ENCODE measurements around the gene SMG7.

SMG7 gene

GRCh38 chr1:183470147-183470960 is 1.9 kb upstream of the SMG7 start:
- DNase-seq: peak; percentile 19

DNA sequence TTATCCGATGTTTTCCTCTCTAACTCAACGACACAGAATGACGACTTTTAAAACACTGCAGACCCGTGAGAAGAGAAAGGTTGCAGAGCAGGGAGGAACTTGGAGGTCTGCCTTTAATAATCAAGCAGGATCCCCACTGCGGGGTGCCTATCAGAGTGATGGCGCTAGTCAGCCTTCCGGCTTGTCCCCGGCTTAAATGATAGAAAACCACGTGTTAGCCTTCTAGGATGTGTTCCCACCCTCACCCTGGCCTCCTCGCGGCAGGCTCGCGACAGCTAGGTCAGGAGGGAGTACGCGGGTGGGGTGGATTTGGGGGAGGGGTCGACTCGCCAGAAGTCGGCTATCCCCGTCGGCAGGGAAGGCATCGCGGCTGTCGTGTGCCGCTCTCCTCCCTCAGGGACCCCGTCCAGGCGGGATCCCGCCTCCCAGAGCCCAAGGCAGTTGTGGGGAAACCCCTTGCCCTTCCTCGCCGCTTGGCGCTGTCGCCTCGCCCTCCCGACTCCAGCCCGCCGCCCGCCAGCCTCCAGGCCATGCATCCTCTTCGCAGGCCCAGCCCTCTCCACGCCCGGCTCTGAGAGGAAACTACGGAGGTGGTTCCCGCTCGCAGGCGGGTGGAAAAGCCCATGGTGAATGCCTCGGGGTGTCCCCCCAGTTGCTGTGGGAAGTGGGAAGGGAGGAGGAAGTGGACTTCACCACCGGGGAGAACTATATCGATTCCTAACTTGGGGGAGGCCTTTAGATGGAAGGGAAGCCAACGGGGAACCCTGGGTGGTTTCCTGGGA is 1.1 kb upstream of the SMG7 start:
- DNase-seq: no peak

DNA sequence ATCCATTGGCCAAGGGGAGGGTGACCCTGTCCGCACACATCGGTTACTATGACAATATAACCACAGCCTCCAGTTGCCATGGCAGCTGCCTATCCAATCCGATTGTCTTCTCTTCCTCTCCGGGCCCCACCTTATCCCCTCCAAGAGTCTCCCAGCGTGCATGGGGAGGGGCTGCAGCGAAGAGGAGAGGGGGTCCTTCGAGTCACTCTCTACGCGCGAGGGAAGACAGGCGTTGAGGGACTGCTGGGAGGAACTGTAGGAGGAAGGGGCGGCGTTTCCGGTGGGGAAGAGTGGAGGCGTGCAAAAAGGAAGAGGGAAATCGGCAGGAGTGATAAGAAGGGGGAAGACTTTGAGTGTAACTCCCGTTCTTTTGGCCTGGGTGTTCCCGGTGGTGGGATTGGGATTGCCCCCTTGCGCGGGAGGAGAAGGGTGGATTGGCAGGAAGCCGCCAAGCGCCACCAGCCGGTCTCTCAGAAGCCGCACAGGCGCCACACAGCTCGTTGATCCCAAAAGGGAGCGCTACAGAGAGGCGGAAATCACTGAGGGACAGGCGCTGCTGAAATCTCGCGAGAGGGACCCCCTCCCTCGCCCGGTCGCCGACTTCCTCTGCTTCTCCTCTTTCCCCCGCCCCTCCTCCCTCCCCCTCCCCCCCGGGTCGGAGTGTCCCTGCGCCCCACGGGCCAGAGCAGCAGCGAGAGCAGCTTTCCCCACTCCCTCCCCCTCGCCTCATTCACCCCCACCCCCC is 384 bp upstream of the SMG7 start:
- peak; percentile 94 for DNase-seq

- DNase-seq: no peak
Observed at GRCh38 chr1:183473217-183473536, 878 bp downstream of the SMG7 start.

DNA sequence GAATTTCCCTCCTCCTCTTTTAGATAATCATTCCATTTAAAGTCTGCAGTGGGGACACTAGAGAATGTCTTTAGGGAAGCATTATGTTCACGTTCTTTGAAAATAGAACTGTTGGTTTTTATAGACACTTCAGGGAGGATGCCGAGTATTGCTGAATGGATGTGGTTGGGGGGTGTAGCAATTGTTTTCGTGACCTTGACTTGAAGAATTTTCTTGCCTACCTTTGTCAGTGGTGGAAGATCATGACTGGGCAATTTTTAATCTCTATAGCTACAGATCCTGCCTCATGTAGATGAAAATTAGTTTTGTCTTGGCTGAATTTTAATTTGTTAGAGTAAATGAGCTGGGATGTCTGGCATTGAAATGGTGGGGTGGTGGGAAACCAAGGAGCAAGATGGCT is 3.8 kb downstream of the SMG7 start:
- no peak for DNase-seq

- DNase-seq: no peak
Observed at GRCh38 chr1:183477986-183478781, 5.9 kb downstream of the SMG7 start.

DNA sequence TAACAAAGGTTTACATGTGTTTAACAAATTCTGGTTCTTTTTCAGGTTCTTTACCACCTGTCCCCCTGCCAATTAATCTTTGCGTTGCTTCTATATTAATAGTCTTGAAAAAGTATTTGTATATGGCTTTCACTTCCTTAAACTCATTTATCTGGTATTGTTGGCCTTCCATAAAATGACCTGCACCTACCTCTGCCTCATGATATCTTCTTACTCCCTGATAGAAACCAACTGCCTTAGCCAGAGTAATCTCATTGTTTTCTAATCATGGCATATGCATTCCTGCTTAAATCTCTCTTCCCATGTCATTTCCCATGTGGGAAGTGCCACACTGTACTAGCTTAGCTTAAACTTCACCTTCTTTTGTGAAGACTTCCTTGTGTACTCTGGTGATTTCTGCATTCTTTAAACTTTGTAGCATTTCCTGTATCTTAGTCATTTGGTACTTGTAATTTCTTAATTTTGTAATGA is 8.7 kb downstream of the SMG7 start:
- DNase-seq: no peak

DNA sequence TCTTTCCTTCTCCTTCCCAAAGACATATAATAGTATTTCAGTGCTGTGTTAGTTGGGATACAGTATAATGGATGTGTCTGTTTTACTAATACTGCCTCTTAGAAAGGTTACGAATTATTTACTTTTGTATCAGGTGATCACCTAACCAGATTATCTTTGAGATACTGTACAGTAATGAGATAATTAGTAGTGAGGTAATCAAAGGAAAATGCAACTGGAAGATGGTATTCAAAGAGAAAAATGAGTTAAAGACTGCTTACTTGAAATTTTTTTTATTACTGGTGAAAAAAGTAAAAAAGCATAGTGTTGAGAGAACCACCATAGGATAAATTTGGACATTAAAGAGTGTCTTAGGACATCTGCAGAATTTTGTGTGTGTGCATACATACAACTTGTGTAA is 10.9 kb downstream of the SMG7 start:
- no peak for DNase-seq

DNA sequence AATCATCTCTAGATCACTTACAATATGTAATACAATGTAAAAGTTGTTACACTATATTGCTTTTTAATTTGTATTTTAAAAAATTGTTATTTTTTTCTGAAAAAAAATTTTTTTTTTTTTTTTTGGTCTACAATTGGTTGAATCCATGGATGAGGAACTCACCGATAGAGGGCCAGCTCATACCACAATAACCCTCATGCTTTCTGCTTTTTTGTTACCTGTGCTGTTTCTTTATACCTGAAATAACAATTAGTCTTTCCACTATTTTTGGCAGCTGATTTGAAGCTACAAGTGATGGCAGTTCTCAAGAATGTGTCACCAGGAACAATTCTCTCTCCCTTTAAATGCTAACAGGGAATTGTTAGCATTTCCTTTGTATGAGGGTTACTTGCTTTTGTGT is 12.0 kb downstream of the SMG7 start:
- DNase-seq: no peak

DNA sequence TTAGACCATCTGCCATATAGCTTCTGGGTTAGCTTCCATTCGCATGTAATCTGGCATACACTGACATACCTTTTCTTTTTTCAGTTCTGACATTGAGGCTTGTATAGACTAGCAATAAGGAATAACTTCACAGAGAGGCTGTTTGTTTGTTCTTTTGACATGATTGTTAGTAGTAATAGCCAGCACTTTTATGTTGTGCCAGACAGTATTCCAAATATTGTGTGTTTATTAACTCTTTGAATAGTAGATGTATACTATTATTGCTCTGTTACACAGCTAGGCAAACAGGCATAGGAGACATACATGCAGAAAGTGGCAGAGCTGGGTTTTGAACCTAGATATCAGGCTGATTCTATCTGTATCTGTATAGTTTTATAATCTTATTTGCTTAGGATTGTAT is 12.6 kb downstream of the SMG7 start:
- no peak for DNase-seq

DNA sequence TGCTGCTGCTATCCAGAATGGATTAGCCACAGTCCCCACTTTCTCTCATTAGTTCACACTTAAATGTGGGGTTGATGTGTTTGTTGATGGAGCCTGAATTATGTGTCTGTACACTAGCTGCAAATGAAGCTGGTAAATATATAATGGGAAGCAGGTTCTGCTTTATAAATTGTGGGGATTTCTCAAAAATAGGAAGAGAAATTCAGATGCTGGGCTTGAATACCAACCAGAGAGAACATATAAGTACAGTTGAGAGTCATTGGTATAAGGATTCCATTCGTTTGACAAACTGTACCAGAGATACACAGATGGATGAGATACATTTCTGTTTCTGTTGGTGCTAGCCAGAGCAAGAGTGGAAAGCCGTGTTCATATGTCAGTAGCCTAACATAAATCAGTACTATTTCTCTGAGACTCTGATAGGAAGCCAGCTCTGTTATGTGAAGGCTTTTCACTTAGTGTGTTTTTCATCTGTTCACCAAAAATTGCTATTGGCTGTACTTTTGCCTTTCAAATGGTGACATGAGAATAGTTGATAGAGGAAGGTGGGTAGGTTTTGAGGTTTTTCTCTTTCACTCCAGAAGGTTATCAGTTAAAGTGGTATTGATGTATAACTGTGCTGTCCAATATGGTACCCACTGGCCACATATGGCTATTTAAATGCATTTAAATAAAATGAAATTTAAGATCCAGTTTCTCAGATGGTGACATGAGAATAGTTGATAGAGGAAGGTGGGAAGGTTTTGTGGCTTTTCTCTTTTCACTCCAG is 15.6 kb downstream of the SMG7 start:
- DNase-seq: no peak

DNA sequence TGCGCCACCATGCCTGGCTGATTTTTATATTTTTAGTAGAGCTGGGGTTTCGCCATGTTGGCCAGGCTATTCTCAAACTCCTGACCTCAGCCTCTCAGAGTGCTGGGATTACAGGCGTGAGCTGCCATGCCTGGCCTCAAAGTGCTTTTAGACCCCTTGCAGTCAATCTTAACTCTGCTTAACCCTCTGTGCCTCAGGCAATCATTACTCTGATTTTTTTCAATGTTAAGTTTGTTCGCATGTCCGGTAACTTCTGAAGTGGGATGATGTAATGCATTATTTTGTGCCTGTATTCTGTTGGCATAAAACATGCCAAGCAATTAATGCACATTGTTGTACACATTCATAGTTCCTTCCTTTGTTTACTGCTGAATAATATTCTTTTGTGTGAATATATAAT is 18.6 kb downstream of the SMG7 start:
- DNase-seq: no peak

GRCh38 chr1:183493540-183494245 is 21.4 kb downstream of the SMG7 start:
- DNase-seq: no peak

DNA sequence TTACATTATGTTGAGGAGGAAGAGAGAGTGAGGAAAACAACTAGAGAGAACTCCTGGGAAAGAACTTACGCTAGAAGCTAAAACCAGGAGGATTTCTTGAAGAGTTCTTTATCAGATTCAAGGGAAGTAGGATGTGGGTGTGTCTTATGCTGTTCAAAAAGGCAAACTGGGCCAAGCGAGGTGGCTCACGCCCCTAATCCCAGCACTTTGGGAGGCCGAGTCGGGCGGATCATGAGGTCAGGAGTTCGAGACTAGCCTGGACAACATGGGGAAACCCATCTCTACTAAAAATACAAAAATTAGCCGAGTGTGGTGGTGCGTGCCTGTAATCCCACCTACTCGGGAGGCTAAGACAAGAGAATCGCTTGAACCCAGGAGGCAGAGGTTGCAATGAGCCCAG is 23.1 kb downstream of the SMG7 start:
- DNase-seq: no peak

- DNase-seq: no peak
Observed at GRCh38 chr1:183497218-183497617, 24.9 kb downstream of the SMG7 start.

DNA sequence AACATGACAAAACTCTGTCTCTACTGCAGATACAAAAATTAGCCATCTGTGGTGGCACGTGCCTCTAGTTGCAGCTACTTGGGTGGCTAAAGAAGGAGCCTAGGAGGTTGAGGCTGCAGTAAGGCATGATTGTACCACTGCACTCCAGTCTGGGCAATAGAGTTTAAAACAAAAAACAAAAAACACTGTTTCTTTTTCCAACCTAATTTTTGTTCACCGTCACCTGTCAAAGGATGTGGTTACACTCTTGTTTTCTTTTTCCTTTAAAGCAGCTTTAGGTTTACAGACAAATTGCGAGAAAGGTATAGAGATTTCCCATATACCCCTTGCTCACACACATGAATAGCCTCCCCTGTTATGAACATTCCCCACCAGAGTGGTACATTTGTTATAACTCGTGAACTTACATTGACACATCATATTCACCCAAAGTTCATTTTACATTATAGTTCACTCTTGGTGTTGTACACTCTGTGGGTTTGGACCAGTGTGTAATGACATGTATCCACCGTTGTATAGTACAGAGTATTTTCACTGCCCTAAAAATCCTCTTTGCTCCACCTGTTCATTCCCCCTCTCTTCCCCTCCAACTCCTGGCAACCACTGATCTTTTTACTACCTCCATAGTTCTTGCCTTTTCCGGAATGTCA is 26.2 kb downstream of the SMG7 start:
- no peak for DNase-seq

DNA sequence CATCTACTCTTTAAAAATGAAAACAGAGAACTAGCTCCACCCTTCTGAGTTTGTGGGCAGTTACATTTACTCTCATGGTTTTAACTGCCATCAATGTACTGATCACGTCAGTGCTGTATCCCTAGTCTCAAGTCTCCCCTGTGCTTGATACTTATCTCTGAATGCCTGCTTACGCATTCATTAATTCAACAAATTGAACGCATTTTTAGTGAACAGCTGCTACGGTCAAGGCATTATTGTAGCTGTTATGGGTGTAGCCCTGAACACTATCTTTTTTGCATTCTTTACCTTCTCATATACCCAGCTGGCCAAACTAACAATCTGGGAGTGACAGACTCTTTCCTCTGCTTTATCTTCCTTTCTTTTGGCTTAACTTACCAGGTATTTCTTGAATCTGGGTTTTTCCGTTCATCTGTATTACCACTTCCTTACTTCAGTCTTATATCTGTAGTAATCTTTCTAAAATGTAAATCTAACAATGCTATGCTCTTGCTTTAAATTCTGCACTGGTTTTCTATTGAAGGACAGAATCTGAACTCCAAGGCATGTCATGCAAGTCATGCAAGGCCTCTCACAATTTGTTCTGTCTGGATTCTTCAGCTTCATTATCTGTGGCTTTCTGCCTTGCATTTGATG is 33.3 kb downstream of the SMG7 start:
- DNase-seq: no peak

DNA sequence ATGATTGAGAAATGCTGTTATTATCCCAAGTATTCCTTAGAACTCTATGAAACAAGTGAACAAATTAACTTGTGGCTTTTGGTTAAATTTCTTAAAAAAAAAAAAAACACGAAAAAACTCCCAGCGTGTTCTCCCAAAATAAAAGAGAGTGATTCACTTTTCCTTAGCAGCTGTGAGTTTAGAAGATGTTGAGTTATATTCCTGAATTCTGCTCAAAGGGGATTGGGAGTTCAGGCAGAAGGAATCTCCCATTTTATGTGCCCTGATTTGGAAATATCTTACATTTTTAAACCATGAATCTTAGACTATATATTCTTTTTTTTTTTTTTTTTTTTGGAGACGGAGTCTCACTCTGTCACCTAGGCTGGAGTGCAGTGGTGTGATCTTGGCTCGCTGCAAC is 34.3 kb downstream of the SMG7 start:
- DNase-seq: no peak

GRCh38 chr1:183508694-183509093 is 36.4 kb downstream of the SMG7 start:
- no peak for DNase-seq

- no peak for DNase-seq
Observed at GRCh38 chr1:183512450-183512849, 40.2 kb downstream of the SMG7 start.

Measured in GOT3 (cell line).